HT-29 (cell line): ENCODE results near the gene TRPM1. TPM values are rescaled to one million over a fixed set of nuclear protein-coding genes. Genes with fewer than 3 reads are reported as not detected.

Source experiments
- DNase-seq: peaks from one replicate; pipeline ENCODE4 v3.0.0-alpha.2; 2015; ENCODE audit warnings: low spot score
- total RNA-seq: library from RNA; depleted of rRNA; stranded (reverse); fragments of >200 nt; shearing (Covaris generic); gene quantifications from 2 replicates; pipeline ENCODE4 v1.2.3, GENCODE V29; 2014

TRPM1 gene
- total RNA-seq, 1 experiment from 2014 or later, result not detected

- DNase-seq, result no peak
These were observed 51.6 kb downstream of the TRPM1 start for GRCh38 chr15:31049682-31050615.

DNA sequence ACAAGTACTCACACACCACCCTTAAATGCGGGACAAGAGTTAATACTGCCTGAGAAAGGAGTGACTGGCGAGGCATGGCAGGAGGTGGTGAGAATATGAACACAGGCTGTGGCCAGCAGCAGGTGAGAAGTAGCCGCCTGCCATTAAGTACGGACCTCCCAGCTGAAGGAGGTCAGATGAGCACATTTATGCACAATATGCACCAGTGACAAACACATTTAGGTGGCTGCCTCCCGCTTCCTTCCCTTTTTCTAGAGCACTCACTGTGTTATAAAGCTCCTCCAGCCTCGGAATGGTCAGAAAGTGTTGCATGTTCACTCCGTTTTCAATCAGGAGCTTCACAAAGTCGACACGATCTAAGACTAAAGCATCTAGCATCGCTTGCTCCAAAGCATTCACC, 52.4 kb downstream of the TRPM1 start:
- no peak for DNase-seq

DNA sequence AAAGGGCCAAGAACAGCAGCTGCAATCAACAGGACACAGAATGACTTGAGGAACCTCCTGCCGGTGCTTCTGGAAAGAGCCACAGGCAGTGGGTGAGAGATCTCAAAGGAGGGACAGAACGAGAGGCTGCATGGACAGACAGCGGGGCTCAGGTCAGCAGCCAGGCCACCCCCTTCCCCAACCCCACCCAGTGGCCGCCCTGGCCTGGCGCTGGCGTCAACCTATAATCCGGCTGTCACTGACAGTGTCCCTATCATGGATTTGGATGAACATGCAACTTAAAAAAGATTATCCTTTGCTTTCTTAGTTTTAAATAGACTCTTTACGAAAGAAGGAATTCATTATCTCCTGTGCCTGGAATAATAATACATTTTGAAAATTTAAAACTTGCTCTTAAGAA, 54.1 kb downstream of the TRPM1 start:
- no peak for DNase-seq

GRCh38 chr15:31046759-31047359, 54.7 kb downstream of the TRPM1 start:
- DNase-seq, result peak; percentile 23

- no peak for DNase-seq
These were observed 55.9 kb downstream of the TRPM1 start for GRCh38 chr15:31045606-31046005.

DNA sequence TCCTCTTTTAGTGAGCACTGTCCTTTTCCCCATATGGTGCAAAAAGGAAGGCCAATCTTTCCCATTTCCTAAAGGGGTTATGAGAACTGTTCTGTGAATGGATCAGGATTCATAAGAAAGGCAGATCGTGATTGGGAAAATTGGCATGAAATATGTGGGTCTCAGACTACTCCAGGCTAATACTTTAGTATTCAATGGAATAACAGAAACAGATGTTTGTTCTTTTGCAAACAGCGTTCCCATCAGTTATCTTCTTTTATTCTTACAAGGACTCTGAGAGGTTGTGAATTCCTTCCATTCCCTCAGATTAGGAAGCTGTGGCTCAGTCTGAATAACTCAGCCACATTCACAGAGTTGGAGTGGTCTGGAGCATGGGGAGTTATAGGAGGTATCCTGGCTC, 58.8 kb downstream of the TRPM1 start:
- DNase-seq, result no peak

- no peak for DNase-seq
These were observed 59.9 kb downstream of the TRPM1 start for GRCh38 chr15:31041610-31042009.

DNA sequence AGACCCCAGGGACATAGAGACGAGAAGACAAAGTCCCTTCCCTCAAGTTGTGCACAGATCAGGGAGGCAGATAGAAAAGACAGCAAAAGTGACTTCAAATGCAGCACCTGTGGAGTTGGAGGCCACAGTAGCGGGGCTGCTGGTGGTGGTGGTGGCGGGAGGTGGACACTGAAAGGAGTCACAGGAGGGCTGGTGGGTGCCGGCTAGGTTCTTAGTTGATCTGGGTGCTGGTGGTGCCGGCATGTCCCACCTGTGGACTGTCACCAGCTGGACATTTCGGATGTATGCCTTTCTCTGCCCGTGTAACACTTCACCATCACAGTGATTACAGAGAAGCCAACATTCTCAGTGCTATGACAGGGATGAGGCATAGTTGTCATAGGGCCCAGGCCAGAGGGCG, 60.9 kb downstream of the TRPM1 start:
- DNase-seq, result no peak

DNA sequence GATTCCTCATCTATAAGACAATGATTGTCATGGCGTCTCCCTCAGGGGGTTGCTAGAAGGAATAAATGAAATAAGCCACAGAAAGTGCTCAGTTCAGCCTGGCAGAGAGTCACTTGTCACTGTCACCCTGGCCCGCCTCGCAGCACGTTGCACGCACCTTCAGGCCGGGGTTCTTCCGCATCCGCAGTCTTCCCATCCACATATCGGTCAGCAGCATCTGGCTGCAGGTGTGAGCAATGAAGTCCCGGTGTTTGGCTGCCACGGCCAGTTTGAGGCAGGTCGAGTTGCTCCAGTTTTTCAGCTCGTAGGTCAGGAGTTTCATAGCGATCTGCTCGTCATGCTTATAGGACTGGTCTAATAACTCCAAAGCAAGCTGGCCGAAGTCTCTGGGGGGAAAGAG, 61.6 kb downstream of the TRPM1 start:
- DNase-seq, result no peak

- no peak for DNase-seq
These were observed 63.6 kb downstream of the TRPM1 start for GRCh38 chr15:31037731-31038477.

DNA sequence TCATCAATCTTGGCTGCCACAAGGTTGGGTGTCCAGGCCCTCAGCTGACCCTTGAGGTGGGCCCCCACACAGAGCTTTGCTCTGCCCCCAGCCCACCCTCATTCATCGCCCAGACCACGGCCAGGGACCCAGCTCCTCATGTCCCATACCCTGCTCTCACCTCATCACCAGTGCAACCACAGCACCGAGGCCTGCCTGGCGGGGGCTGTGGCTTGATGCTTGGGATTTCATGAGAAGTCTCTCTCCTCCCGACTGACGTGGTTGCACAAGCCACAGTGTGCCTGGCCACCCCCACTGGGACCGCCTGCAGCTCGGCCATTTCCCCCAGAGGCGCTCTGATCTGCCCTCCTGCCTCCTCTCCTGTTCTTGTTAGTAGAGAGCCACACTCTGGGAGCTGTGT, 64.7 kb downstream of the TRPM1 start:
- no peak for DNase-seq

- no peak for DNase-seq
These were observed 65.9 kb downstream of the TRPM1 start for GRCh38 chr15:31035610-31036009.

GRCh38 chr15:31034152-31034551, 67.4 kb downstream of the TRPM1 start:
- DNase-seq, result no peak

DNA sequence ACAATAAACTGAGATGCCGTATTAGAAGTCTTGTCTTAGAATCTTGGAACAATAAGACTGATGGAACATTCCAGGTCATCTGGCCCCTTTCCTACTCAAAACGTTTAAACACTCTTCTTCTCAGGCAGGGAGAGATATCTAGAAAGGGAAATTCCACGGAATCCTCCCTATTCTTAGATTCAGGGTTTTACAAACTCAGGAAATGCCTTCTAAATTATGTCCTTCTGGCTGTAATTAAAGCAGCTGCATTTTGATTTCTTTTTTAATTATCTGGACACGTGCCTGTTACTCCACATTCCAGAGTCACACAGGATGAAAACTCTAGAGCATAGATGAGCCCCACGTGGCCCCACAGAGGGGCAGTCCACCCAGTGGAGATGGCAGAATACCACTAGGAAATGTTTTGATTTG, 68.6 kb downstream of the TRPM1 start:
- DNase-seq, result no peak

DNA sequence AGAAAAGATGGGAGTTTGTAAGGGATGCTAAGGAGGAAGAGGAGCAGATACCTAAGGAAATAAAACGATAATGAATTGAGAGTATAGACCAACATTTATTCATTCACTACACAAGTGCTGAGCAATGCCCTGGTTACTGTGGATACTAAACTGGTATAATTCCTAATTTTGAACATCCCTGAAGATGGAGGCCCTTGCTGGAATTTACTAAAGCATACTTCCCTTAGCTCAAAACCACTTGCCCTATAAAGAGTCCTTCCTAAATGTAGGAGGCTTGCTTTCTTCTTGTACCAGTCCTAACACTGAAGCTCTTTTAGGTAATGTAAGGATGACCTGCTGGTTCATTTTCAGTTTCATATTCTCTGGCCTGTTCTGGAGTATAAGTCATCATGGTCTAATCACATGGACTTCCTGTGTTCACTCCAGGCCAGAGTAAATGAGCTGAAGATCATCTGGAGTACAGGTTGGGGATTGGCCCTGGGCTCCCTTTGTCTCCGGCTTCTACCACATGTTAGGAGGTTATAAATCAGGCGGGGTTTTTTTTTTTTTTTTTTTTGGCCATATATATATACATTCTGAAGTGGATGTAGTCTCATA, 70.0 kb downstream of the TRPM1 start:
- no peak for DNase-seq

- DNase-seq, result no peak
These were observed 73.5 kb downstream of the TRPM1 start for GRCh38 chr15:31027910-31028578.

GRCh38 chr15:31025996-31026395, 75.5 kb downstream of the TRPM1 start:
- no peak for DNase-seq

- DNase-seq, result peak; percentile 21
These were observed 76.5 kb downstream of the TRPM1 start for GRCh38 chr15:31024979-31025378.

GRCh38 chr15:31024330-31024729, 77.2 kb downstream of the TRPM1 start:
- peak; percentile 19 for DNase-seq

- DNase-seq, result no peak
These were observed 77.7 kb downstream of the TRPM1 start for GRCh38 chr15:31023841-31024240.

DNA sequence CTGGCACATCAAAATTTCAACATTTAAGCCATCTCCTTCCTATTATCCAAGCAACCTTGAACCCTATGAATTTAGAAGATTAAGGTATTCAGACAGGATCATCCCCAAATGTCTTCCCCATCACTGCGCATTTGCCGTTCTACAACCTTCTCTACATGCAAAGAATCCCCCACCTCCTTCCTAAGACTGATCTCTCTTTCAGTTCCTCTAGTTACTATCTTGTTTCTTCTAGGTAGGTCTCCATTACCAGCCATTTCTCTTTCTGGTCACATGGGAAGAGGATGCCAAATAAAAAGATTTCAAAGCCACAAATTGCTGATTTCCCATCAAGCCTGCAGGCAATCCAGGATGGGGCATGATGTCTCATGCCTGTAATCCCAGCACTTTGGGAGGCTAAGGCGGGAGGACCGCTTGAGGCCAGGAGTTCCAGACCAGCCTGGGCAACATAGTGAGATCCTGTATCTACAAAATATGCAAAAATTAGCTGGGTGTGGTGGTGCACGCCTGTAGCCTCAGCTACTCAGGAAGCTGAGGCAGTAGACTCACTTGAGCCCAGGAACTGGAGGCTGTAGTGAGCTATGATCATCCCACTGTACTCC, 80.4 kb downstream of the TRPM1 start:
- DNase-seq, result no peak
